Uterine smooth muscle cell (primary cell): ENCODE data around the gene DNMBP. TPM values are rescaled to one million over a fixed set of nuclear protein-coding genes. Genes with fewer than 3 reads are reported as not detected.

Experiments
- total RNA-seq: library from RNA; depleted of rRNA; stranded (reverse); fragments of >200 nt; gene quantifications from 2 replicates; pipeline ENCODE4 v1.2.3, GENCODE V29; 2014

The DNMBP gene
- total RNA-seq = 26.0 and 44.9 TPM in 2 replicates

GRCh38 chr10:100009793-100010676, at the start of gene DNMBP:
TSS of gene DNMBP (minus strand) at chr10:100009947. CDS start at chr10:99972124, 37,823 bp downstream.

Other genes with a start within 250 kb of the DNMBP start
- gene ABCC2, start 227.3 kb downstream of the DNMBP start, total RNA-seq = 0.55 and 0.75 TPM in 2 replicates
- gene CPN1, start 71.9 kb upstream of the DNMBP start, total RNA-seq = not detected in 2 replicates
- gene ERLIN1, start 176.1 kb upstream of the DNMBP start, total RNA-seq = 60.5 and 102 TPM in 2 replicates
- 27.9 and 37.3 TPM in 2 replicates for gene CHUK, start 219.6 kb upstream of the DNMBP start, total RNA-seq